HCT116 (cell line): ENCODE results near the gene SEC24D. TPM values are rescaled to one million over a fixed set of nuclear protein-coding genes. Genes with fewer than 3 reads are reported as not detected.

Source experiments
- ATAC-seq: fragments of 200-7000 bp; cut with Tn5 transposase; 2 replicates; pipeline ENCODE4 v1.9.1; 2020; ENCODE audit warnings: mild to moderate bottlenecking, moderate library complexity
- BruUV-seq: library from RNA; stranded (reverse); fragments of 400-500 nt; replicated peaks from 2 replicates; lab custom pipeline; 2021; lab: Mats Ljungman, UMichigan
- CTCF ChIA-PET: fragments of 300-600 bp; sonication (Branson Sonifier 250); formaldehyde crosslinking; loops from one replicate; lab custom pipeline; 2021; ENCODE audit warnings: antibody characterized with exemption; lab: Charles Lee
- POLR2A ChIA-PET: fragments of 300-600, 350-600 bp; sonication (Branson Sonifier 250); formaldehyde crosslinking; loops from one replicate; lab custom pipeline; 2021; ENCODE audit warnings: antibody characterized with exemption; lab: Charles Lee
- RAD21 ChIA-PET, 2 experiments: fragments of 300-600 bp; sonication (Branson Sonifier 250); formaldehyde crosslinking; loops; one replicate each; lab custom pipeline; 2023; ENCODE audit warnings: low total read pairs in 2 of 2; ENCODE audit not compliant: uncharacterized antibody in 2 of 2, unreplicated experiment in 2 of 2, low non-redundant PET in 1 of 2; lab: Charles Lee
- DNase-seq: peaks from one replicate; pipeline ENCODE4 v3.0.0-alpha.2; 2010; ENCODE audit warnings: low read depth, low spot score
- H2AFZ ChIP-seq: fragments of 200-600 bp; shearing (Covaris generic), sonication (generic); 2 replicates; pipeline ENCODE4 v1.6.1; 2017; ENCODE audit warnings: low read depth, mixed run types, mixed read lengths, antibody characterized with exemption, low read length; ENCODE audit not compliant: poor library complexity, severe bottlenecking
- H3K27ac ChIP-seq: 2 replicates; pipeline ENCODE4 v1.5.1; 2012; ENCODE audit warnings: low read depth, low read length
- H3K27me3 ChIP-seq: fragments of 200-600 bp; sonication (generic); 2 replicates; pipeline ENCODE4 v1.6.1; 2016; ENCODE audit warnings: mixed run types, low read length, mixed read lengths; ENCODE audit not compliant: insufficient read depth
- H3K36me3 ChIP-seq, 2 experiments: fragments of 200-500 bp in 1 of 2; fragments of 200-600 bp in 1 of 2; sonication (Bioruptor generic) in 1 of 2; sonication (generic) in 1 of 2; 2 replicates each; pipeline versions ENCODE4 v1.5.1 to v1.6.1; 2014 to 2016; ENCODE audit warnings: low read length in 2 of 2, inconsistent platforms in 1 of 2, mixed read lengths in 1 of 2, mixed run types in 1 of 2; ENCODE audit not compliant: insufficient read depth in 2 of 2, control insufficient read depth in 1 of 2
- H3K4me1 ChIP-seq, 2 experiments: fragments of 200-600 bp in 1 of 2; sonication (generic) in 1 of 2; 2 replicates each; pipeline versions ENCODE4 v1.5.1 to v1.6.1; 2012 to 2017; ENCODE audit warnings: low read length in 2 of 2, inconsistent platforms in 1 of 2, mild to moderate bottlenecking in 1 of 2, mixed read lengths in 1 of 2, mixed run types in 1 of 2, moderate library complexity in 1 of 2; ENCODE audit not compliant: insufficient read depth in 2 of 2, control insufficient read depth in 1 of 2
- H3K4me2 ChIP-seq: fragments of 200-600 bp; sonication (generic); 2 replicates; pipeline ENCODE4 v1.6.1; 2017; ENCODE audit warnings: mixed run types, low read length, mixed read lengths
- H3K4me3 ChIP-seq, 2 experiments: fragments of 200-600 bp in 1 of 2; sonication (generic) in 1 of 2; replicated peaks in 1 of 2; 2 replicates each; pipeline ENCODE4 v1.5.1; 2011 to 2016; ENCODE audit warnings: low read length in 2 of 2, control low read depth in 1 of 2, low read depth in 1 of 2, mild to moderate bottlenecking in 1 of 2, mixed read lengths in 1 of 2, mixed run types in 1 of 2
- H3K79me2 ChIP-seq: fragments of 200-600 bp; sonication (generic); 2 replicates; pipeline ENCODE4 v1.6.1; 2017; ENCODE audit warnings: mild to moderate bottlenecking, mixed run types, low read length, moderate library complexity, mixed read lengths; ENCODE audit not compliant: insufficient read depth
- H3K9ac ChIP-seq: fragments of 200-600 bp; sonication (generic); 2 replicates; pipeline ENCODE4 v1.6.1; 2016; ENCODE audit warnings: low read length, mixed read lengths
- H3K9me2 ChIP-seq: fragments of 200-600 bp; sonication (generic), shearing (Covaris generic); 2 replicates; pipeline ENCODE4 v1.6.1; 2017; ENCODE audit warnings: mixed run types, mild to moderate bottlenecking, moderate library complexity; ENCODE audit not compliant: insufficient read depth
- H3K9me3 ChIP-seq, 2 experiments: fragments of 200-500 bp in 1 of 2; fragments of 200-600 bp in 1 of 2; sonication (Bioruptor generic) in 1 of 2; sonication (generic) in 1 of 2; 2 replicates each; pipeline ENCODE4 v1.6.1; 2014 to 2017; ENCODE audit warnings: low read length in 2 of 2, mixed read lengths in 2 of 2, inconsistent platforms in 1 of 2, low read depth in 1 of 2, mild to moderate bottlenecking in 1 of 2, mixed run types in 1 of 2, moderate library complexity in 1 of 2; ENCODE audit not compliant: control insufficient read depth in 1 of 2, insufficient read depth in 1 of 2
- H4K20me1 ChIP-seq: fragments of 200-600 bp; sonication (generic), shearing (Covaris generic); 2 replicates; pipeline ENCODE4 v1.6.1; 2017; ENCODE audit warnings: mixed run types, mild to moderate bottlenecking, moderate library complexity; ENCODE audit not compliant: insufficient read depth
- EGR1 ChIP-seq: IDR thresholded peaks from 2 replicates; pipeline ENCODE4 v1.6.1; 2012; ENCODE audit warnings: low read depth
- FOSL1 ChIP-seq: IDR thresholded peaks from 2 replicates; pipeline ENCODE4 v1.6.1; 2012; ENCODE audit warnings: low read depth
- POLR2A ChIP-seq: IDR thresholded peaks from 2 replicates; pipeline ENCODE4 v1.7.0; 2011; ENCODE audit warnings: borderline replicate concordance; ENCODE audit not compliant: insufficient read depth, insufficient read length; ENCODE audit errors: extremely low read depth
- SIN3A ChIP-seq: IDR thresholded peaks from 2 replicates; pipeline ENCODE4 v1.6.1; 2012; ENCODE audit warnings: low read depth
- SP1 ChIP-seq: IDR thresholded peaks from 2 replicates; pipeline ENCODE4 v1.6.1; 2012; ENCODE audit warnings: low read depth
- SRF ChIP-seq: IDR thresholded peaks from 2 replicates; pipeline ENCODE4 v1.6.1; 2012; ENCODE audit warnings: low read depth
- YY1 ChIP-seq: IDR thresholded peaks from 2 replicates; pipeline ENCODE4 v1.6.1; 2011; ENCODE audit warnings: low read length, low read depth, moderate library complexity, mild to moderate bottlenecking; ENCODE audit not compliant: insufficient replicate concordance; ENCODE audit errors: extremely low read depth
- intact Hi-C: fragments of 100-400 bp; cut with micrococcal nuclease; formaldehyde crosslinking; loops from 2 replicates; pipeline ENCODE4 v1.10.0; 2022
- total RNA-seq: library from RNA; stranded (reverse); gene quantifications from one replicate; pipeline ENCODE4 v1.2.1, GENCODE V29; 2021; ENCODE audit not compliant: unreplicated experiment
- TF ChIP-seq, protein P1 (sequence below): IDR thresholded peaks from 2 replicates; pipeline ENCODE4 v1.6.1; 2012
- TF ChIP-seq, protein P2 (sequence below): IDR thresholded peaks from 2 replicates; pipeline ENCODE4 v1.6.1; 2012; ENCODE audit warnings: low read depth

SEC24D gene
- total RNA-seq, 1 experiment from 2014 or later: 28.5 TPM

GRCh38 chr4:118813561-118813960 lies 22.4 kb downstream of the SEC24D start:
- RAD21 ChIA-PET: no interaction called here
- H3K79me2 ChIP-seq: no peaks in the 10 kb centered on the region
- no peak for DNase-seq

DNA sequence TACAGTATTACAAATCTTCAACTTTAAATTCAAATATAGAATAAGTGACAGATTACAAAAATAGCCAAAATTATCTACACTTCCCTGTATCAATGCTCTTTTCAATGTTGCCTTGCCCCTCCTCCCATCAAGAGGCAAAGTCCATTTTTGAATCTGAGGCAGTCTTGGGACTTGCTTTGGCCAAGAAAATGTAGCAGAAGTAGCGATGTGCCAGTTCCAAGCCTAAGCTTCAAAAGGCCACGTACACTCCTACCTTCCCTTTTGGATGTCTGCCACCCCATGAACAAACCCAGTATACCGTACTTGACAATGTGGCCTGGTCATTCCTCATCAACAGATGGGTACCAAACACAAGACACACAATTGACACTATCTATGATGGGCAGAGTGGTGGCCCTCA lies 24.1 kb downstream of the SEC24D start:
- no peak for DNase-seq
- intact Hi-C loops: no loop called here
- CTCF ChIA-PET: no interaction called here
- Histone ChIP-seq H3K4me3 (no peak overlapping the region), H3K9me3 (no peaks in the 10 kb centered on the region), H3K9me2 (no peaks in the 10 kb centered on the region), H3K9ac (no peak overlapping the region), H4K20me1 (no peaks in the 10 kb centered on the region), H3K27me3 (no peaks in the 10 kb centered on the region), H3K4me1 (no peaks in the 10 kb centered on the region), H3K79me2 (no peaks in the 10 kb centered on the region), H3K4me2 (no peak overlapping the region), H2AFZ (no peak overlapping the region), H3K36me3 (peaks cover 8% of the 10 kb centered on the region in 2 experiments; a peak in 3 of 4 replicates), H3K27ac (no peak overlapping the region)
- no TSS peak for BruUV-seq
- RAD21 ChIA-PET: no interaction called here
- POLR2A ChIA-PET: no interaction called here
- no peak for ATAC-seq
- no peak for TF ChIP-seq SP1
- no peak for TF ChIP-seq YY1
- TF ChIP-seq SIN3A: no peak
- TF ChIP-seq POLR2A: no peak
- TF ChIP-seq, protein P1, sequence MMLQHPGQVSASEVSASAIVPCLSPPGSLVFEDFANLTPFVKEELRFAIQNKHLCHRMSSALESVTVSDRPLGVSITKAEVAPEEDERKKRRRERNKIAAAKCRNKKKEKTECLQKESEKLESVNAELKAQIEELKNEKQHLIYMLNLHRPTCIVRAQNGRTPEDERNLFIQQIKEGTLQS: no peak
- no peak for TF ChIP-seq FOSL1
- no peak for TF ChIP-seq SRF
- TF ChIP-seq, protein P2, sequence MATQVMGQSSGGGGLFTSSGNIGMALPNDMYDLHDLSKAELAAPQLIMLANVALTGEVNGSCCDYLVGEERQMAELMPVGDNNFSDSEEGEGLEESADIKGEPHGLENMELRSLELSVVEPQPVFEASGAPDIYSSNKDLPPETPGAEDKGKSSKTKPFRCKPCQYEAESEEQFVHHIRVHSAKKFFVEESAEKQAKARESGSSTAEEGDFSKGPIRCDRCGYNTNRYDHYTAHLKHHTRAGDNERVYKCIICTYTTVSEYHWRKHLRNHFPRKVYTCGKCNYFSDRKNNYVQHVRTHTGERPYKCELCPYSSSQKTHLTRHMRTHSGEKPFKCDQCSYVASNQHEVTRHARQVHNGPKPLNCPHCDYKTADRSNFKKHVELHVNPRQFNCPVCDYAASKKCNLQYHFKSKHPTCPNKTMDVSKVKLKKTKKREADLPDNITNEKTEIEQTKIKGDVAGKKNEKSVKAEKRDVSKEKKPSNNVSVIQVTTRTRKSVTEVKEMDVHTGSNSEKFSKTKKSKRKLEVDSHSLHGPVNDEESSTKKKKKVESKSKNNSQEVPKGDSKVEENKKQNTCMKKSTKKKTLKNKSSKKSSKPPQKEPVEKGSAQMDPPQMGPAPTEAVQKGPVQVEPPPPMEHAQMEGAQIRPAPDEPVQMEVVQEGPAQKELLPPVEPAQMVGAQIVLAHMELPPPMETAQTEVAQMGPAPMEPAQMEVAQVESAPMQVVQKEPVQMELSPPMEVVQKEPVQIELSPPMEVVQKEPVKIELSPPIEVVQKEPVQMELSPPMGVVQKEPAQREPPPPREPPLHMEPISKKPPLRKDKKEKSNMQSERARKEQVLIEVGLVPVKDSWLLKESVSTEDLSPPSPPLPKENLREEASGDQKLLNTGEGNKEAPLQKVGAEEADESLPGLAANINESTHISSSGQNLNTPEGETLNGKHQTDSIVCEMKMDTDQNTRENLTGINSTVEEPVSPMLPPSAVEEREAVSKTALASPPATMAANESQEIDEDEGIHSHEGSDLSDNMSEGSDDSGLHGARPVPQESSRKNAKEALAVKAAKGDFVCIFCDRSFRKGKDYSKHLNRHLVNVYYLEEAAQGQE: no peak
- TF ChIP-seq EGR1: no peak

More at GRCh38 chr4:118813561-118813960, 22.4 kb downstream of the SEC24D start:
- Histone ChIP-seq H3K4me1 (no peaks in the 10 kb centered on the region), H3K36me3 (peaks cover 8% of the 10 kb centered on the region in 2 experiments; a peak in 3 of 4 replicates), H3K27ac (no peak overlapping the region), H3K4me3 (no peak overlapping the region), H3K27me3 (no peaks in the 10 kb centered on the region), H3K9me3 (no peaks in the 10 kb centered on the region), H4K20me1 (no peaks in the 10 kb centered on the region), H2AFZ (no peak overlapping the region), H3K9me2 (no peaks in the 10 kb centered on the region), H3K4me2 (no peak overlapping the region), H3K9ac (no peak overlapping the region)
- ChIA-PET CTCF (no interaction called here), POLR2A (no interaction called here)
- no peak for TF ChIP-seq SRF
- intact Hi-C loops: no loop called here
- no TSS peak for BruUV-seq
- ATAC-seq: no peak
